Cerebellar nuclear complex (tissue), 1 donor: ENCODE results near the gene BABAM2.

Experiments used
- DNase-seq, 2 experiments: peaks; one replicate each; lab custom pipeline; 2025; lab: John Stamatoyannopoulos, UW

Gene BABAM2

GRCh38 chr2:28346587-28346986 is 456.1 kb downstream of the BABAM2 start:
- DNase-seq: no peak

DNA sequence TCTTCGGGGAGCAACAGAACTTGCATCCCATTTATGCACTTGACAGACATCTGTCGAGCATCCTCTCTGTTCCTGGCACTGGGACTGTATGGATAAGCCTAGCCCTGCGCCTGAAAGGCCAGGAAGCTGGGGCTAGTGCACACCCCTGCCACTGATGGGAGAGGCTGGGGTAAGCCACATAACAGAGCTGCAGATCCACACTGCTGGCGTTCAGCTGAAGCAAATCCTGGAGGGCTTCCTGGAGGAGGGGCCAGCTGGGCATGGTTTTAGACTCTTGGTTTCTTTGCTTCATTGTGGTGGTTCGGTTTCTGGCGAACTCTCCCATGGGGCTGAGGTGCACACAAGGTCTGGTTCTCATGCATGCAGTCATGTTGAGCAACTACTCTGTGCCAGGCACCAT is 456.7 kb downstream of the BABAM2 start:
- no peak for DNase-seq

- DNase-seq: no peak
These were observed 457.1 kb downstream of the BABAM2 start for GRCh38 chr2:28347596-28347995.

- DNase-seq: no peak
These were observed 457.6 kb downstream of the BABAM2 start for GRCh38 chr2:28348149-28348567.

DNA sequence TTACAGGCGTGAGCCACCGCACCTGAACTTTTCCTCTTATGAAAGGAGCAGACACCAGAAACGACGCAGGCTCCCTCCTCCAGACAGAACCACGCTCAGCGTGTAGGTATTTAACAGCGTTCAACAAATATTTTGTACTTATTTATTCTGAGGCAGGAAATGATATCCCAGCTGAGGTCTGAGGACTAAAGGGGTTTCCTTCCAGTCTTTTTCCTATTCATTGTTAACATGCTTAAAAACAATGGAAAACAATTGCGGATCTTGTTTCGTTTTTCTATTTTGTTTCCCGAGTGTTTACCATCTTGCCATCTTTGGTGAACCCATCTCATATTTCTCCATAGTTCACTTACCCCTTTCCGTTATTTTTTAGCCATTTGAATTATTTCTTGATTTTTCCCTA is 458.4 kb downstream of the BABAM2 start:
- no peak for DNase-seq

DNA sequence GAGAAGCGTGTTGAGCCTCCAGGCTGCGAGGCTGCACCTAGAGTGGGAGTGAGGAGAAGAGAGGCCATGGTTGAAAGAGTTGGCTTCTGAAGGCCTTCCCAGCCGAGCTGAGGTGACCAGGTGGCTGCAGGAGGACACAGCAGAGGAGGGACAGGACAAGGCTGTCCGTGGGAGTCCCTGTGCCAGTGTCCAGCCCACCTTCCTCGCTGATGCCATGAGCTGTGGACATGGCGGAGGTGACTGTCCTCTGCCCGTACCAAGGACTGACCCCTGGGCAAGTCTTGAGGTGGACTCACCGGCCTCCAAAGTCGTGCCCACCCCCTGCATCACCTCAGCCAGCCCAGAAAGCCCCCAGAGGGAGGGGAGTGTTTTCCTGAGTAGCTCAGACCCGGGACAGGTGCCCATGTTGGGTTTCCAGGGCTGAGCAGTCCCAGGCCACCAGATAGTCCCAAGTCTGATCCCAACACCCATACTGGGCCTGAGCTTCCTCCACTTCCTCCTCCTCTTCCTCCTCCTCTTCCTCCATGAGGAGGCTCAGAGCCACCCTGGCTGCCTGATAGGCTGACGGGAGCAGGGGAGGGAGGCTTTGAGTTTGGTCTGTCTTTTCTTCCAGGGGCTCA is 459.1 kb downstream of the BABAM2 start:
- no peak for DNase-seq

DNA sequence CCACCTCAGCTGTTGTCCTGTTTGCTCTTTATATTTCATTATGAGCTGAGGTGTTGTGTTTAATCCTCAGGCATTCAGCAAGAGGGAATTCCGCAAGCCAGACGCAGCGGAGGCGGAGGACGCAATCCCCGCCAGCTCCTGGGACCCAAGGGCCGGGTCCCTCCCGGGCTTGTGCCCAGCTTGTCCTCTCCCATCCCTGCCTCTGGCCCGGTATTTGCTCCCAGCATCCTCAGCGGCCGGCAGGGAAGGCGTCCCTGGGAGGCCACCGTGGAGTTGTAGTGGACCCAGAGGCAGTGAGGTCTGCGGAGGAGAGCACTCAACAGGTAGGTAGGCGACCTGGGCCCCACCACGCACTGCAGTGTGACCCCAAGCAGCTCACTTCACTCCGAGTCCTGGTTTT is 459.7 kb downstream of the BABAM2 start:
- no peak for DNase-seq

- no peak for DNase-seq
These were observed 460.3 kb downstream of the BABAM2 start for GRCh38 chr2:28350791-28351285.

GRCh38 chr2:28351621-28352020 is 461.1 kb downstream of the BABAM2 start:
- DNase-seq: no peak

DNA sequence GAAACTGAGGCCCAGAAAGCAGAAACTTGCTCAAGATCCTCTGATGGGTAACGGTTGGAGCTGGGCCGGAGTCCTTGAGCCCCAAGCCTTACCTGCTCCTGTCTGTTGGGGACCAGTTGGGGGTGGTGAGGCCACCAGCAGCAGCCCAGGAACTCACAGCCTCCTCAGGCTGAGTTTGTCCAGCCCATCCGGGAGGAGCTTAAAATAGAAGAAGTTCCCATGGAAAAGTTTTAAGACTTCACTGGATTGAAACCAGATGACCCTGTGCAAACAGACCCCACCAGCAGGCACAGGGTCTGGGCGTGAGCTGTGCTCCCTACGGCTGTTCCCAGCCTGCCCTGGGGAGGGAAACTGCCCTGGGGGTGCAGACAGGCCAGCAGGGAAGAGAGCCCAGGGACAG is 461.6 kb downstream of the BABAM2 start:
- no peak for DNase-seq

- DNase-seq: no peak
These were observed 462.2 kb downstream of the BABAM2 start for GRCh38 chr2:28352610-28353195.

DNA sequence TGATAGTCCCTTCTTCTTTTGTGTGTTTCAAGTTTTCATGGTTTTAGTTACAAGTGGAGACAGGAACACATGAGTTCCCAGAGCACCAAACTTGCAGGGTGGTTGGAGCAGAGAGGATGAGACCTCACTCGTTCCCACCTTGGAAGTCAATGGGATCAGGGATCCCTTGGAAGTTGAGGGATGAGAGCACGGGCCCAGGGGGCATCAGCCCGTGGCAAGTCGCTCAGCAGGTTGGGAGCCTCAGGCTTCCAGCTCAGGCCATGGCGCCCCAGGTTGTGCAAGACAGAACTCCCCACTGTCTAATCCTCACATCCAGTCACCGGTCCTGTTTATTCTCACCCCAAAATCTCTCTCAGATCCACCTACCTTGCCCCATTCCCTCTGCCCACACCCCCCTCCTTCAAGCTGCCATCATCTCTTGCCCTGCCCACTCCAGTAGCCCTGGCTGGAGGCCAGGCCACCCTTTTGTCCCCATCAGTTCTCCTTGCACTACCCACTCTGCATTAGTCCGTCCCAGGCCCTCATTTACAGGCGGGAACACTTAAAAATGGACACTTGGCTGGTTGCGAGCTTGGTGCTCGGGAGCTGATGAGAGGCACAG is 464.5 kb downstream of the BABAM2 start:
- no peak for DNase-seq

GRCh38 chr2:28355521-28356094 is 465.1 kb downstream of the BABAM2 start:
- DNase-seq: no peak

- peak in 1 of 2 experiments; percentile 17 for DNase-seq
These were observed 465.8 kb downstream of the BABAM2 start for GRCh38 chr2:28356095-28356911.

- no peak for DNase-seq
These were observed 466.5 kb downstream of the BABAM2 start for GRCh38 chr2:28357055-28357454.

DNA sequence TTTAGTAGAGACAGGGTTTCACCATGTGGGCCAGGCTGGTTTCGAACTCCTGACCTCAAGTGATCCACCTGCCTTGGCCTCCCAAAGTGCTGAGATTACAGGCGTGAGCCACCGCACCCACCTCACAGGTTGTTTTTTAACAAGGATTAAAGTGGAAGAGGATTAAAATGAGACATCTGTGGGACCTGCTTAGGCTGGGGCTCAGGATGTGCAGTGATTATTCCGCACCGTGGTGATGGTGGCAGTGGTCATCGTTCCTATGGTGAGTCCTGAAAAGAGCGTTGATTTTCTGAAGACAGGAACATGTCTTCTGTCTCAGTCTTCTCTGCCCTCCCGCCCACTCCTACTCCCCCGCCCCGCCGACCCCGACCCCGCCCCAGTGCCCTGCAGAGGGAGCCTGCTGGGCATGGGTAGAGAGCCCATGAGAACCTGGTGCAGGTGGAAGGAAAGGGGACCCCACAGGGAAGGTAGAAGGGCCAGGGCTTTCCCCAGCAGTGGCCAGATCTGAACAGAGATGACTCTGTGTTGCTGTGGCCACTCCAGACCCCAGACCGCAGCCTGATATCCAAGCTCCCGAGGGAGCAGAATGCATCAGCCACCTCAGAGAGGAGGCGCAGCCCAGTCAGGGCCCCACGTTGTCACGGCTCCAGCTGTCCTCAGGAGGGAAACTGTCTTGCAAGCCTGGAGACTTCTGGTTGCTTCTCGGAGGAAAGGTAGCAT is 467.6 kb downstream of the BABAM2 start:
- no peak for DNase-seq

GRCh38 chr2:28358668-28359201 is 468.2 kb downstream of the BABAM2 start:
- DNase-seq: no peak

DNA sequence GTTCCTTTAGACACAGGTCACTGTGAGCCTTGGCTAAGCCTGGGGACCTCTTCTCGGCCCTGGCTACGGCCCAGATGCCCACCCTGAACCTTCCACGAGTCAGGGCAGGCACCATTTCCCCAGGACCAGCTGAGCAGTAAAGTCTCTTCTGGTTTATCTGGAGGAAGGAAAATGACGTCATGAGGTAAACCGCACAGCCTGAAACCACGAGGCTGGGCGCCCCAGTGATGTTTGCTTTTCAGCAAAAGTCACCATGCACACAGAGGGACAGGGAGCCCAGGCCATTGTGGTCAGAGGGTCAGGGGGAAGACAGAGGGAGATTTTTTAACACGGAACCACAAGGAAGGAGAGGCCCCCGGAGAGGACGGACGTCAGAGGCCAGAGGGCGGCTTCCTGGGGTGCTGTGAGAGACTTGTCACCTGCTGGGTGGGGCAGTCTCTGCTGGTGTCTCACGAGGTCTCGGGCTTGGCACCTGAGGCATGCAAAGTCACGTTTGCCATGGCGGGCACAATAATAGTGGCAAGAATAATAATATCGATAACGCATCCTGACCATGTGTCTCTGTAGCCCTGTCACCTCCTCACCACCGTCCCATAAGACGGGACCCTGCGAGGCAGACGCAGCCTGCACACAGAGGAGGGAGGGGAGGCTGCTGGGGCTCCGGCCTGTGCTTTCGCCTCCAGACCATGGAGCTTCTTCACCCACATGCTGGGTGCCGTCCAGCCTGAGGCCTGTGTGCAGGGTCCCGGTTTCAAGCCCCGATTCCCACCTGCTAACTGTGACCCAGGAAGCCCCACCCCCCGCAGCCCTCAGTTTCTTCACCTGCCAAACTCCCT is 468.9 kb downstream of the BABAM2 start:
- no peak for DNase-seq

DNA sequence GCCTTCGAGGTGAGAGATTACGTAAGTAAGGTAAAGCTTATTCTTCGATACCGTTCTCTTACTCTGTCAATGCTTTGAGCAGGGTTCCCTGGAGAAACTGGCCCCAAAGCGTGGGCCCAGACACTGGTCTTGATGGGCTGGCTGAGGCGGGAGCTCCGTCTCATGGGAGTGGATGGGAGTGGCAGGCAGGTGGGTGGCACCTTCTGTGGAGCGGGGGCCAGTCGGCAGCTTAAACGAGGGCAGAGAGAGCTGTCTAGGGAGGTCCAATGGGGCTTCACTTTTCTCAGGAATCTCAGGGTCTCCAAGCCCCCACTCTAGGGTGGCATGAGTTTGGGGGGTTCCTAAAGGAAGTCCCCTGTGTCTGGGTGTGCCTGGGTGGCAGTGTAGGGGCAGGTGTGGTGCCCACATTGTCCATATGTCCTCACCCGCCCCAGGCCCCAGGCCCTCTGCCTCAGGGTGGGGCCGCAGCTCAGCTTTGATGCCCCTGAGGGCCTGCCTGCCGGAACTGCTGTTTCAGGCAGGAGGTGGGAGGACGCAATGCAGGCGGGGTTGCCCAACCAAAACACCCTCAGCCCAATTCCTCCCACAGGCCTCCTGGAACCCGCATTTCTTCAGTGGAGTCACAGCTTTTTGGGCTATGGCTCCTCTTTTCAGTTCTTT is 469.7 kb downstream of the BABAM2 start:
- DNase-seq: no peak
